GM12892 (cell line): ENCODE measurements around the gene HCK.

Experiments used
- DNase-seq: peaks from one replicate; pipeline ENCODE4 v3.0.0; 2011; ENCODE audit not compliant: insufficient read length
- FAIRE-seq: peaks from 2 replicates; lab custom pipeline; 2011; peaks lifted over from hg19 to GRCh38; lab: Jason Lieb, UNC
- POLR2A ChIP-seq: IDR thresholded peaks from 2 replicates; pipeline ENCODE4 v1.6.1; 2011; ENCODE audit warnings: low read depth, low read length, control low read depth
- POLR2AphosphoS5 ChIP-seq: IDR thresholded peaks from 2 replicates; pipeline ENCODE4 v1.6.1; 2011; ENCODE audit warnings: low read depth, low read length, control low read depth
- TAF1 ChIP-seq: IDR thresholded peaks from 2 replicates; pipeline ENCODE4 v1.6.1; 2011; ENCODE audit warnings: low read depth, mild to moderate bottlenecking, control low read depth, low read length, borderline replicate concordance

Gene HCK

DNA sequence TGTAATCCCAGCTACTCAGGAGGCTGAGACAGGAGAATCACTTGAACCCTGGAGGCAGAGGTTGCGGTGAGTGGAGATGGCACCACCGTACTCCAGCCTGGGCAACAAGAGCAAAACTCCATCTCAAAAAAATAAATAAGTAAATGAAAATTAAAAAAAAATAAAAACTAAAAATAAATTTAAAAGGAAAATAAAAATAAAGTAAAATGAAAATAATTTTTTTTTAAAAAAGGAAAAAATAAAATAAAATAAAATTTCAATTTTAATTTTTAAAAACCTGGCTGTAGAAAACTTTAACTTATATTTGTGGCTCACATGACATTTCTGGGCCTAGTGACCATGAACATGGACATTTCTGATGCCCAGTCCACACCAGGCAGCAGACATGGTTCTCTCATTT is 16.1 kb downstream of the HCK start:
- DNase-seq (no peak), FAIRE-seq (no peak)
- TF ChIP-seq TAF1 (no peak), POLR2A (no peak), POLR2AphosphoS5 (no peak)

DNA sequence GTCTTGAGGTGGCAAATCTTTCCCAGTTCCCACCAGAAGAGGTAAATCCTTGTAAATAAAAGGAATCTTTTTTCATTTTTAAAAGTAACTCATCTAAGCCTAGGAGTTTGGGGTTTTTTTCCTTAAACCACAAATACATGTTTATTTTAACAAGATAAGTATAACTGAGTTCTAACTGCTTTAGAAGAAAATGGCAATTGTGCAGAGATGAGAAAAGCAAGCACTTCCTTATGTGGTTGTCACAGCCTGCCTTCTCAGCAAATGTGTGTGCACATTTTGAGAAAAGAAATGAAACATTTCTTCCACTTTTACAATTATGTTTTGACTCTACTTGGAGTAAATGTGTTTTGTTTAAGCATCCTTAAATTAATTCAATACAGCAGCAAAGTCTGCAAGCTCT is 17.7 kb downstream of the HCK start:
- no peak for TF ChIP-seq TAF1
- TF ChIP-seq POLR2AphosphoS5: no peak
- TF ChIP-seq POLR2A: no peak
- FAIRE-seq (no peak), DNase-seq (no peak)

DNA sequence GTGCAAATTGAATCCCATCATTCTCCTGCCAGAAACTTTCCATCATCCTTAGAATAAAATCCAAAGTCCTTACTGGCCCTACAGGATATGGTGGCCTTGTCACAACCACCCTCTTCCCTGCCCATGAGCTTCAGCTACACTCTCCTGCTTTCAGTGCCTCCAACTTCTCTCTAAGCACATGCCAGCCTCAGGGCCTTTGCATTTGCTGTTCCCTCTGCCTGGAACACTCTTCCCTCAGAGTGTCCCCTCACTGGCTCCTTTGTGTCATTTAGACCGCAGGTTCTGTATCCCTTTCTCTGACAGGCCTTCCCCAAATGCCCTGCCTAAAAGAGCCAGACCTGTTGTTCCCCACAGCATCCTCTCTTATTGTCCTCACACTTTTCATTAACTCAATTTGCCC is 18.2 kb downstream of the HCK start:
- FAIRE-seq (no peak), DNase-seq (no peak)
- TF ChIP-seq POLR2AphosphoS5 (no peak), TAF1 (no peak), POLR2A (no peak)

DNA sequence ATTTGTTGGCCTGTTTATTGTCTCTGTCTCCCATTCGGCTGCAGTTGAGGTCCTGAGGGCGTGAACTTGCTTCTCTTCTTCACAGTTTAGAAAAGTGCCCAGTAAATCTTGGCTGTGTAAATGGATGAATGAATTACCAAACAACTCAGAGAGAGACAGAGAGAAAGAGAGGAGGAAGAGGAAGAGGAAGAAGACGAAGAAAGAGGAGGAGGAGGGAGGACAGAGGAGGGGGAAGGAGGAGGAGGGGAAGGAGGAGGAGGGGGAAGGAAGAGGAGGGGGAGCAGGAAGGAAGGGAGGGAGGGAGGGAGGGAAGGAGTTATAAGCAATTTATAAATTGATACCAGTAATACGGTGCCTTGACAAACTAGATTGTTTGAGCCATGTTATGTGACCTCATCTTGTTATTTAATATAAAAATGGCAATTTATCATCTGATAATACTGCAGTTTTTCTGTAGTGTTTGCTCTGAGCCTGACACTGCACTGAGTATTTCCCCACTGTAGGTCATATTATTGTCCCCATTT is 18.7 kb downstream of the HCK start:
- DNase-seq: no peak
- no peak for FAIRE-seq
- no peak for TF ChIP-seq POLR2A
- no peak for TF ChIP-seq POLR2AphosphoS5
- no peak for TF ChIP-seq TAF1

DNA sequence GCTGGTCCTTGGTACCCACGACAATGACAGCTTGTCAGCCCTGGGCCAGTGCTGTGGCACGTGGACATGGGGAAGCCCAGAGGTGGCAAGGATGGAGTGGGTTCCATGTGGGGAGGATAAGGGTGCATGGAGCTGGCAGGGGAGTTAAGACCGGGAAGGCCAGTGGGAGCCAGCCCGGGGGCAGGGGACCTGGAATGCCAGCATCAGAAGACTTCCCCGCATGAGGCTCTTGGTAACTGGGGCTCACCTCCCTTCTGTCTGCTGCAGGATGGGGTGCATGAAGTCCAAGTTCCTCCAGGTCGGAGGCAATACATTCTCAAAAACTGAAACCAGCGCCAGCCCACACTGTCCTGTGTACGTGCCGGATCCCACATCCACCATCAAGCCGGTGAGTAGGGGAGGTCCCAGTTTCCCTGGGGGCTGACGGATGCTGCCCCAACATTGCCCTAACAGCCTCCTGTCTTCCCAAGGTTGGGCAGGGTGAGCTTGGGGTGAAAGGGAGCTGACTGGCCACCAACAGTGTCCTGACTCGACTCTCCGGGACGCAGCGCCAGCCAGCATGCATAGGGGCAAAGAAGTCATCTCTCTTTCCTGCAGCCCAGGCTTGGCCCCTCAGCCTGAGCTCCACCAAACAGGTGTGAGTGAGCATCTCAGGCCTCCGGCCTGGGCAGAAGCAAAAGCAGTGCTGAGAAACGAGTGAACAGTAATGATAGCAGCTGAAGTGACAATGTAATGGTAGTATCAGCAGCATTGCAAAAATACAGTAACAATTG is 19.5 kb downstream of the HCK start:
- no peak for DNase-seq
- TF ChIP-seq POLR2A (no peak), TAF1 (no peak), POLR2AphosphoS5 (no peak)
- FAIRE-seq: no peak

DNA sequence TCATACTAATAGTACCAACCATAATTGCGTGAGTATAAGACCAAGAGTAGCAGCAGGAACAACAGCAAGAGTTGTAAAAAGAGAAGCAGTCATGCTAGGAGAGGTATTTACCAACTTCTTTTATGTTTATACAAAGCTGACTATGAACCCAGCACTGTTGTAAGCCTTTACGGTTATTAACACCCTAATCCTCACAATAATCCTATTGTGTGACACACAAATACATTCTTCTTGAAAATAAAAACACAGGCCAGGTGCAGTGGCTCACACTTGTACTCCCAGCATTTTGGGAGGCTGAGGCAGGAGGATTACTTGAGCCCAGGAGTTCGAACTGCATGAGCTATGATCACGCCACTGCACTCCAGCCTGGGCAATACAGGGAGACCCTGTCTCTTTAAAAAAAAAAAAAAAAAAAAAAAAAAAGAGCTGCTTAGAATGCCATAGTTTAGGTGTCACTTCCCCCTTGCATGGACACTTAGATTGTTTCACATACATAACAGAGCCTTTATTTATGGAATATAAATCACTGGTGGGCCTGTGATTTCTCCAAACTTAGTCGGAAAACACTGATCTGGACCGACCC is 20.2 kb downstream of the HCK start:
- DNase-seq (no peak), FAIRE-seq (no peak)
- TF ChIP-seq POLR2A: no peak
- TF ChIP-seq POLR2AphosphoS5: no peak
- TF ChIP-seq TAF1: no peak

DNA sequence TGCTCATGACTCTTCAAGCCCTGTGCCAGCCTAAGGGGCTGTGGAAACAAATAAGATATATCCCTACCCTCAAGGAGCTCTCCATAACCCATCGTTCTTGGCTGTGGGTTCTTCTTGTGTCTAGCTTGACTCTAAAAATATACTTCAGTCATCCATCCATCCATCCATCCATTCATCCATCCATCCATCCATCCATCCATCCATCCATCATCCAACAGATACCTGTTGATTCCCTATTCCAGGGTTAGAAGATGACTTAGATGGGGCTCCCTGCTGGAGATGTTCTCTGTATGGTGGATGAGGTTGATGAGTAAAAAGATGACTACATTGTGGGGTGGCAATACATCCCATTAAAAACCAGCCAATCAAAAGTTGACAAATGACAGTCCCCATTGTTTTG is 23.5 kb downstream of the HCK start:
- FAIRE-seq: no peak
- no peak for DNase-seq
- TF ChIP-seq TAF1 (no peak), POLR2A (no peak), POLR2AphosphoS5 (no peak)

DNA sequence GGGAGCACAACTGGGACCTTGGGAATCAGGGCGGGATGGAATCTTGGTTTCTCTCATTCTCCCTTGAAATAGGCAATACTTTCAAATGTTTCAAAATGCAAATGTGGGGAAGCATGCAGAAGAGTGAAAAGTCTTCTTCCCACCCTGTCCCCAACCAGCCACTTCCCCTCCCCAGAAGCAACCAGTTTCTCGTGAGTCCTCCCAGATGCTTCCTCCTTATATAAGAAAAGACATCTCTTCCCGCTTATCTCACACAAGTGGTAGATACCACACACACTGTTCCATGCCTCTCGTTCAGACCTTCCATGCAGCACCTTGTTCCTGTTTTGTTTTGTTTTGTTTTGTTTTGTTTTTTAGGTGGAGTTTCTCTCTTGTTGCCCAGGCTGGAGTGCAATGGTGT is 25.1 kb downstream of the HCK start:
- TF ChIP-seq POLR2AphosphoS5: no peak
- TF ChIP-seq POLR2A: no peak
- no peak for TF ChIP-seq TAF1
- no peak for DNase-seq
- no peak for FAIRE-seq

DNA sequence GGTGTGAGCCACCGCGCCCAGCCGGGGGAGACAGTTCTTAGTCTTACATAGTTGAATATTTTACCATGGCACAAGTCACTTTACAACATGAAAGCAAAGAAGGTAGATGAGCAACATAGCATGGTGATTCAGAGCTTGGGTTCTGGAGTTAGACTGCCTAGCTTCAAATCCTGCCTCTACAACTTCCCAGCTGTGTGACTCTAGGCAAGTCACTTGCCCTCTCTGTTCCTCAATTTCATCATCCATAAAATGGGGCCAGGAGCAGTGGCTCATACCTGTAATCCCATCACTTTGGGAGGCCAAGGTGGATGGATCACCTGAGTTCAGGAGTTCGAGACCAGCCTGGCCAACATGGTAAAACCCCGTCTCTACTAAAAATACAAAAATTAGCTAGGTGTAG is 26.3 kb downstream of the HCK start:
- FAIRE-seq (no peak), DNase-seq (no peak)
- TF ChIP-seq POLR2A (no peak), POLR2AphosphoS5 (no peak), TAF1 (no peak)

DNA sequence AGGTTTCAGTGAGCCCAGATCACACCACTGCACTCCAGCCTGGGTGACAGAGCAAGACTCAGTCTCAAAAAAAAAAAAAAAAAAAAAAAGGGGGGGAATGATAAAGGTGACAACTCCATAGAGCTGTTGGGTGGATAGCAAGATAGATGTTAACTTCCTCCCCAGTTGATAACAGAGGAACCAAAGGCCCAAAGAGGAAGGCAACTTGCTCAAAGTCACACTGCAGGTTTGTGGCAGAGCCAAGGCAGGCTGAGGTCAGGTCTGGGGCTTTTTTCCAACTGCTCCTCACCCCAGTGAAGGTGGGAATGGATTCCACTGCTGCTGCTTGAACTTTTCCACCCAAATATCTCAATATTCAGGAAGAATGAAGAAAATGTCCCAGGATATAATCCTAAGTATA is 26.7 kb downstream of the HCK start:
- FAIRE-seq (no peak), DNase-seq (no peak)
- TF ChIP-seq POLR2A: no peak
- TF ChIP-seq TAF1: no peak
- no peak for TF ChIP-seq POLR2AphosphoS5

DNA sequence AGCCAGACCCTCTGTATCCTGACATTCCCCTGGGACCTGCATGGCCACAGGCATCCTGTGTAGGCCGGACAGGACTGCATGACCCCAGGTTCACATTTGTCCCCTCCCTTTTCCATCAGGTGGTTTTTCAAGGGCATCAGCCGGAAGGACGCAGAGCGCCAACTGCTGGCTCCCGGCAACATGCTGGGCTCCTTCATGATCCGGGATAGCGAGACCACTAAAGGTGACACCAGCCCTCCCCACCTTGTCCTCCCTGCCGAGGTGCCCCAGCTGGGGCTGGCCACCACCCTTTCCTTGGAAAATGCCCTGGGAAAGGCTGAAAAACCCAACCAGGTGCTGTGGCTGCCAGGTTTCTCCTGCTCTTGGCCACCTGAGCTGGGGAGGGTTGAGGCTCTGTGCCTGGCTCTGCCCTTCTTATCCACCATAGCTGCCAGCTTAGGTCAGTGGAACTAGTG is 27.6 kb downstream of the HCK start:
- DNase-seq (no peak), FAIRE-seq (no peak)
- TF ChIP-seq POLR2AphosphoS5 (no peak), POLR2A (no peak), TAF1 (no peak)

DNA sequence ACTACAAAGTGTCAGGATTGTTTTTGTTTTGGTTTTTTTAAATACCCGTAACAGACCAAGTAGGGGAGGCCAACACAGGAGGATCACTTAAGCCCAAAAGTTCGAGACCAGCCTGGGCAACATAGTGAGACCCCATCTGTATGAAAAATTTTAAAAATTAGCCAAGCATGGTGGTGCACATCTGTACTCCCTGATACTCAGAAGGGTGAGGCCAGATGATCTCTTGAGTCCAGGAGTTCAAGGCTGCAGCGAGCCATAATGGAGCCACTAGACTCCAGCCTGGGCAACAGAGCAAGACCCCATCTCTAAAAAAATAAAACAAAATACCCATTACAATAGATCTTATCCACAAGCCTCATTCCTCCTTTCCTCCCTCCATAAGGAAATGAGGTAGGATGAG is 28.7 kb downstream of the HCK start:
- DNase-seq: no peak
- FAIRE-seq: no peak
- no peak for TF ChIP-seq TAF1
- TF ChIP-seq POLR2AphosphoS5: no peak
- no peak for TF ChIP-seq POLR2A
